Fibroblast of lung (primary cell): ENCODE data around the gene ARAP3. TPM values are rescaled to one million over a fixed set of nuclear protein-coding genes. Genes with fewer than 3 reads are reported as not detected.

Experiments
- DNase-seq, 2 donors: peaks; one replicate each; pipeline versions ENCODE4 v3.0.0 to v3.0.0-alpha.2; 2010; ENCODE audit warnings: low read depth in 2 of 2
- H2AFZ ChIP-seq: 2 replicates; pipeline ENCODE4 v1.5.1; 2012; ENCODE audit warnings: low read length, control low read depth, inconsistent platforms
- H3K27ac ChIP-seq: 2 replicates; pipeline ENCODE4 v1.5.1; 2011; ENCODE audit warnings: low read length, control low read depth; ENCODE audit not compliant: insufficient read depth
- H3K27me3 ChIP-seq: 2 replicates; pipeline ENCODE4 v1.5.1; 2011; ENCODE audit warnings: mild to moderate bottlenecking, low read length; ENCODE audit not compliant: control insufficient read depth, insufficient read depth
- H3K36me3 ChIP-seq: 2 replicates; pipeline ENCODE4 v1.5.1; 2011; ENCODE audit warnings: low read length; ENCODE audit not compliant: control insufficient read depth, insufficient read depth
- H3K4me1 ChIP-seq: 2 replicates; pipeline ENCODE4 v1.5.1; 2011; ENCODE audit warnings: low read length; ENCODE audit not compliant: control insufficient read depth, insufficient read depth; ENCODE audit errors: extremely low read depth
- H3K4me2 ChIP-seq: 2 replicates; pipeline ENCODE4 v1.5.1; 2011; ENCODE audit warnings: low read length, control low read depth; ENCODE audit not compliant: insufficient read depth; ENCODE audit errors: extremely low read depth
- H3K4me3 ChIP-seq, 4 experiments: fragments of 200-600 bp in 1 of 4; sonication (generic) in 1 of 4; replicated peaks in 1 of 4; 2 replicates each; pipeline ENCODE4 v1.5.1; 2011 to 2016; ENCODE audit warnings: low read length in 4 of 4, low read depth in 3 of 4, mild to moderate bottlenecking in 3 of 4, control low read depth in 2 of 4, inconsistent platforms in 1 of 4, mixed read lengths in 1 of 4; ENCODE audit not compliant: insufficient read depth in 1 of 4; ENCODE audit errors: control extremely low read depth in 1 of 4
- H3K79me2 ChIP-seq: 2 replicates; pipeline ENCODE4 v1.5.1; 2012; ENCODE audit warnings: mild to moderate bottlenecking, low read length, inconsistent platforms; ENCODE audit not compliant: control insufficient read depth, insufficient read depth
- H3K9ac ChIP-seq: 2 replicates; pipeline ENCODE4 v1.5.1; 2011; ENCODE audit warnings: mild to moderate bottlenecking, low read length, control low read depth; ENCODE audit not compliant: insufficient read depth
- H3K9me3 ChIP-seq: 2 replicates; pipeline ENCODE4 v1.5.1; 2012; ENCODE audit warnings: low read depth, low read length; ENCODE audit not compliant: control insufficient read depth, insufficient read depth
- H4K20me1 ChIP-seq: 2 replicates; pipeline ENCODE4 v1.5.1; 2011; ENCODE audit warnings: low read length; ENCODE audit not compliant: control insufficient read depth, insufficient read depth; ENCODE audit errors: extremely low read depth
- CTCF ChIP-seq, 2 donors: IDR thresholded peaks in 1 of 2; conservative IDR thresholded peaks in 1 of 2; 1 replicate in 1 of 2; 2 replicates in 1 of 2; pipeline ENCODE4 v1.5.1; 2011 to 2012; ENCODE audit warnings: low read length in 2 of 2, control low read depth in 1 of 2, inconsistent platforms in 1 of 2, low read depth in 1 of 2, mild to moderate bottlenecking in 1 of 2
- EZH2 ChIP-seq: IDR thresholded peaks from 2 replicates; pipeline ENCODE4 v1.5.1; 2012; ENCODE audit warnings: low read length, control low read depth, mild to moderate bottlenecking; ENCODE audit errors: missing control alignments
- polyA plus RNA-seq, 2 donors: library from polyadenylated mRNA; depleted of rRNA in 1 of 2; stranded (reverse) in 1 of 2; unstranded in 1 of 2; fragments of >200 nt; gene quantifications; 2 replicates each; pipeline ENCODE4 v1.2.1, GENCODE V29; 2011 to 2012; ENCODE audit warnings: missing spikeins in 1 of 2
- total RNA-seq: library from RNA; depleted of rRNA; stranded (reverse); fragments of >200 nt; gene quantifications from 2 replicates; pipeline ENCODE4 v1.2.1, GENCODE V29; 2014

The ARAP3 gene
- total and polyA plus RNA-seq, 2 donors (not counting 1 experiment from before 2014, with no cell fraction given): 2.9 to 3.8 TPM

GRCh38 chr5:141668601-141669265, 13.3 kb downstream of the ARAP3 start:
- no peak overlapping the region for H3K9ac ChIP-seq
- no peaks in the 10 kb centered on the region for H4K20me1 ChIP-seq
- no peaks in the 10 kb centered on the region for H3K4me1 ChIP-seq
- H3K36me3 ChIP-seq: no peaks in the 10 kb centered on the region
- H3K4me3 ChIP-seq: no peak overlapping the region
- peak in 1 of 2 donors; percentile 38 for DNase-seq
- no peak overlapping the region for H3K27ac ChIP-seq
- H3K27me3 ChIP-seq: no peaks in the 10 kb centered on the region
- H2AFZ ChIP-seq: no peak overlapping the region
- no peaks in the 10 kb centered on the region for H3K79me2 ChIP-seq
- TF ChIP-seq CTCF (conservative IDR thresholded peaks at IDR 0.05 in 1 of 2, IDR thresholded peaks at IDR 0.05 in 1 of 2; ENCODE audit: low read depth in 1 of 2, low read length in 2 of 2) (no peak), EZH2 (no peak)
- no peak overlapping the region for H3K4me2 ChIP-seq
- no peaks in the 10 kb centered on the region for H3K9me3 ChIP-seq

GRCh38 chr5:141665995-141666940, 15.8 kb downstream of the ARAP3 start:
- no peaks in the 10 kb centered on the region for H3K79me2 ChIP-seq
- no peak for DNase-seq

More at GRCh38 chr5:141665995-141666940, 15.8 kb downstream of the ARAP3 start:
- no peak for TF ChIP-seq CTCF (conservative IDR thresholded peaks at IDR 0.05 in 1 of 2, IDR thresholded peaks at IDR 0.05 in 1 of 2; ENCODE audit: low read depth in 1 of 2, low read length in 2 of 2)
- TF ChIP-seq EZH2: no peak
- H3K9me3 ChIP-seq: no peaks in the 10 kb centered on the region
- H3K4me3 ChIP-seq: no peak overlapping the region
- no peaks in the 10 kb centered on the region for H3K4me1 ChIP-seq
- H3K27ac ChIP-seq: no peak overlapping the region
- H3K36me3 ChIP-seq: no peaks in the 10 kb centered on the region
- no peak overlapping the region for H3K9ac ChIP-seq
- H3K4me2 ChIP-seq: no peak overlapping the region
- no peak overlapping the region for H2AFZ ChIP-seq
- H3K27me3 ChIP-seq: no peaks in the 10 kb centered on the region
- no peaks in the 10 kb centered on the region for H4K20me1 ChIP-seq
